ENCODE results near the gene ASB10.

DNA sequence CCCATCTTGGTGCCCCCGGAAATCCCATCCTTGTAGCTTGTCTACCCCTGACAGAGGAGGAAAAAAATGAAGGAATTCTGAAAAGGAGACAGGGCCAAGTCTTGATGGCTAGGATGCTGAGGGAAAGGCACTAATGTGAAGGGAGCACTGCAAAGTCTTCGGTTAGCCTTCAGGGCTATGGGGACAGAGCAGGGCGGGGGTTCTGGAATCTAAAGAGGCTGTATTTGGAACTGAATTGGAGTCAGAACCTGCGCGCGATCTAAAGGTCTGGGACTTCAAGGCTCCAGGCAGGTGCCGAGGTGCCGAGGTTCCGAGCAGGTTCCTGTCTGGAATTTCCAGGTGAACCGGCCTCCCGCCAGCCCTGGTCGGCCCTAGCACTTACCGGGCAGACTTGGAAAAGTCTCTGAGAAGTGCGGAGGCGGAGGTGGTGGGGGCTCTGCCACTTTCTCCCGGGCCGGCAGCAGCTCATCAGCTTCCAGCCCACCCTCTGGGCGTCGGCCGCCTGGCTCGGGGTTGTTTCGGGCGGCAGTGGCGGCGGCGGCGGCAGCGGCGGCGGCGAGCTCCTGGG, 20.3 kb downstream of the ASB10 start:
- TF ChIP-seq, protein P1, sequence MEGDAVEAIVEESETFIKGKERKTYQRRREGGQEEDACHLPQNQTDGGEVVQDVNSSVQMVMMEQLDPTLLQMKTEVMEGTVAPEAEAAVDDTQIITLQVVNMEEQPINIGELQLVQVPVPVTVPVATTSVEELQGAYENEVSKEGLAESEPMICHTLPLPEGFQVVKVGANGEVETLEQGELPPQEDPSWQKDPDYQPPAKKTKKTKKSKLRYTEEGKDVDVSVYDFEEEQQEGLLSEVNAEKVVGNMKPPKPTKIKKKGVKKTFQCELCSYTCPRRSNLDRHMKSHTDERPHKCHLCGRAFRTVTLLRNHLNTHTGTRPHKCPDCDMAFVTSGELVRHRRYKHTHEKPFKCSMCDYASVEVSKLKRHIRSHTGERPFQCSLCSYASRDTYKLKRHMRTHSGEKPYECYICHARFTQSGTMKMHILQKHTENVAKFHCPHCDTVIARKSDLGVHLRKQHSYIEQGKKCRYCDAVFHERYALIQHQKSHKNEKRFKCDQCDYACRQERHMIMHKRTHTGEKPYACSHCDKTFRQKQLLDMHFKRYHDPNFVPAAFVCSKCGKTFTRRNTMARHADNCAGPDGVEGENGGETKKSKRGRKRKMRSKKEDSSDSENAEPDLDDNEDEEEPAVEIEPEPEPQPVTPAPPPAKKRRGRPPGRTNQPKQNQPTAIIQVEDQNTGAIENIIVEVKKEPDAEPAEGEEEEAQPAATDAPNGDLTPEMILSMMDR (IDR thresholded peaks at IDR 0.05): no peak
- no peak for TF ChIP-seq POLR2A (IDR thresholded peaks at IDR 0.05)
